Neural cell (in vitro differentiated cells): Measurements from ENCODE around the gene GLT8D2. TPM values are rescaled to one million over a fixed set of nuclear protein-coding genes. Genes with fewer than 3 reads are reported as not detected.

Experiments used
- H2AFZ ChIP-seq: fragments of 200-600, 300-800 bp; sonication (generic), shearing (Covaris generic); 2 replicates; pipeline ENCODE4 v1.6.0; 2014; ENCODE audit warnings: low read depth, mild to moderate bottlenecking, antibody characterized with exemption, low read length, moderate library complexity
- H3F3A ChIP-seq: fragments of 200-600 bp; shearing (Covaris generic); 2 replicates; pipeline ENCODE4 v1.6.1; 2016; ENCODE audit warnings: mild to moderate bottlenecking, moderate library complexity, mixed read lengths, antibody characterized with exemption, low read length; ENCODE audit not compliant: insufficient read depth, poor library complexity, severe bottlenecking
- H3K27ac ChIP-seq: fragments of 200-600, 300-800 bp; sonication (generic), shearing (Covaris generic); 2 replicates; pipeline ENCODE4 v1.5.1; 2014; ENCODE audit warnings: mild to moderate bottlenecking, low read length, moderate library complexity
- H3K27me3 ChIP-seq: fragments of 300-800, 200-600 bp; sonication (generic), shearing (Covaris generic); 2 replicates; pipeline ENCODE4 v1.6.0; 2014; ENCODE audit warnings: mild to moderate bottlenecking, low read depth, low read length, moderate library complexity; ENCODE audit not compliant: insufficient read depth
- H3K36me3 ChIP-seq: fragments of 300-800, 200-600 bp; sonication (generic), shearing (Covaris generic); 2 replicates; pipeline ENCODE4 v1.5.1; 2014; ENCODE audit warnings: mild to moderate bottlenecking, antibody characterized with exemption, low read length, moderate library complexity; ENCODE audit not compliant: insufficient read depth
- H3K4me2 ChIP-seq: fragments of 300-800, 200-600 bp; sonication (generic), shearing (Covaris generic); 2 replicates; pipeline ENCODE4 v1.6.0; 2014; ENCODE audit warnings: mild to moderate bottlenecking, low read length
- H3K4me3 ChIP-seq: fragments of 300-800, 200-600 bp; sonication (generic), shearing (Covaris generic); 2 replicates; pipeline ENCODE4 v1.5.1; 2014; ENCODE audit warnings: mild to moderate bottlenecking, low read length, moderate library complexity
- H3K79me2 ChIP-seq: fragments of 200-600 bp; shearing (Covaris generic); replicated peaks from 2 replicates; pipeline ENCODE4 v1.6.0; 2014; ENCODE audit warnings: mild to moderate bottlenecking, low read length, moderate library complexity; ENCODE audit not compliant: insufficient read depth
- H3K9ac ChIP-seq: fragments of 300-800, 200-600 bp; sonication (generic), shearing (Covaris generic); 2 replicates; pipeline ENCODE4 v1.6.1; 2016; ENCODE audit warnings: mild to moderate bottlenecking, low read length, mixed read lengths
- H3K9me2 ChIP-seq: fragments of 200-600 bp; shearing (Covaris generic); 2 replicates; pipeline ENCODE4 v1.6.1; 2016; ENCODE audit warnings: mild to moderate bottlenecking, low read length, mixed read lengths; ENCODE audit not compliant: insufficient read depth
- H3K9me3 ChIP-seq: fragments of 200-600, 300-800 bp; sonication (generic), shearing (Covaris generic); 2 replicates; pipeline ENCODE4 v1.6.1; 2016; ENCODE audit warnings: mild to moderate bottlenecking, mixed run types, low read length, moderate library complexity, mixed read lengths
- H4K20me1 ChIP-seq: fragments of 200-600 bp; shearing (Covaris generic); 2 replicates; pipeline ENCODE4 v1.6.1; 2016; ENCODE audit warnings: mild to moderate bottlenecking, mixed run types; ENCODE audit not compliant: insufficient read depth
- EP300 ChIP-seq: fragments of 450-650 bp; conservative IDR thresholded peaks from 2 replicates; pipeline ENCODE4 v1.6.1; 2014; ENCODE audit warnings: antibody characterized with exemption, mild to moderate bottlenecking, moderate library complexity; ENCODE audit not compliant: poor library complexity, severe bottlenecking
- EZH2 ChIP-seq: fragments of 200-600, 300-800 bp; shearing (Covaris generic), sonication (generic); IDR thresholded peaks from 2 replicates; pipeline ENCODE4 v1.6.1; 2014; ENCODE audit warnings: antibody characterized with exemption, low read length, borderline replicate concordance, mild to moderate bottlenecking; ENCODE audit not compliant: insufficient read depth, poor library complexity, severe bottlenecking
- MXI1 ChIP-seq: fragments of 450-650 bp; conservative IDR thresholded peaks from 2 replicates; pipeline ENCODE4 v1.6.1; 2014; ENCODE audit warnings: antibody characterized with exemption, mild to moderate bottlenecking; ENCODE audit not compliant: poor library complexity, severe bottlenecking
- POLR2AphosphoS5 ChIP-seq: IDR thresholded peaks from 2 replicates; pipeline ENCODE4 v1.6.1; 2012
- RAD21 ChIP-seq: fragments of 450-650 bp; conservative IDR thresholded peaks from 2 replicates; pipeline ENCODE4 v1.6.1; 2014; ENCODE audit warnings: antibody characterized with exemption, mild to moderate bottlenecking, moderate library complexity
- SMC3 ChIP-seq: fragments of 450-650 bp; conservative IDR thresholded peaks from 2 replicates; pipeline ENCODE4 v1.6.1; 2014; ENCODE audit warnings: antibody characterized with exemption, mild to moderate bottlenecking, moderate library complexity; ENCODE audit not compliant: poor library complexity
- TAF1 ChIP-seq: IDR thresholded peaks from 2 replicates; pipeline ENCODE4 v1.6.1; 2012; ENCODE audit warnings: low read depth
- polyA plus RNA-seq: library from polyadenylated mRNA; depleted of rRNA; stranded (reverse); fragments of >200 nt; gene quantifications from 2 replicates; pipeline ENCODE4 v1.2.3, GENCODE V29; 2014
- TF ChIP-seq, protein P1 (sequence below): IDR thresholded peaks from 2 replicates; pipeline ENCODE4 v1.6.1; 2012; ENCODE audit warnings: borderline replicate concordance
- TF ChIP-seq, protein P2 (sequence below): fragments of 450-650 bp; IDR thresholded peaks from 2 replicates; pipeline ENCODE4 v1.5.1; 2014; ENCODE audit warnings: antibody characterized with exemption, mild to moderate bottlenecking, moderate library complexity; ENCODE audit not compliant: poor library complexity, severe bottlenecking

The GLT8D2 gene
- polyA plus RNA-seq, 1 donor from 2014 or later = 8.3 TPM

DNA sequence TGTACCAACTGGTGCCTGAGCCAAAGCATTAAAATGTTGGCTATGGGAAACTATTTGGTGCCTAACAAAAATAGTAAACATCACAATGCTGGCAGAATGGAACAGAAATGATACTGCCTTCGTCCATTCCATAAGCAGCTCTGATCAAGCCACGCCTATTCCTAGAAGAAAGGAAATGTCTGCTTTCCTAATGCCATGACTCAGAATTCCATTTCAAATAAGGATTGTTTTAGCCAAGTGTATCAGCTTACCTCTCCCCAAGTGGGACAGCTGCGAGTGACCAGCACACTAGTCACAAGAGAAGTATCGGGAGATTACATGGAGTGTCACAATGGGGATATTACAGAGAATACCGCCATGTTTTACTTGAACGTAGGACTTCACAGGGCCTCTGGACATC lies 38.7 kb downstream of the GLT8D2 start:
- no peaks in the 10 kb centered on the region for H4K20me1 ChIP-seq
- H3K4me3 ChIP-seq = no peak overlapping the region
- no peak overlapping the region for H2AFZ ChIP-seq
- H3K9me3 ChIP-seq = no peaks in the 10 kb centered on the region
- no peaks in the 10 kb centered on the region for H3K79me2 ChIP-seq
- H3K9ac ChIP-seq = no peak overlapping the region
- TF ChIP-seq EZH2 (no peak), TAF1 (no peak), MXI1 (no peak), POLR2AphosphoS5 (no peak), RAD21 (no peak), SMC3 (no peak), EP300 (no peak)
- TF ChIP-seq, protein P1, sequence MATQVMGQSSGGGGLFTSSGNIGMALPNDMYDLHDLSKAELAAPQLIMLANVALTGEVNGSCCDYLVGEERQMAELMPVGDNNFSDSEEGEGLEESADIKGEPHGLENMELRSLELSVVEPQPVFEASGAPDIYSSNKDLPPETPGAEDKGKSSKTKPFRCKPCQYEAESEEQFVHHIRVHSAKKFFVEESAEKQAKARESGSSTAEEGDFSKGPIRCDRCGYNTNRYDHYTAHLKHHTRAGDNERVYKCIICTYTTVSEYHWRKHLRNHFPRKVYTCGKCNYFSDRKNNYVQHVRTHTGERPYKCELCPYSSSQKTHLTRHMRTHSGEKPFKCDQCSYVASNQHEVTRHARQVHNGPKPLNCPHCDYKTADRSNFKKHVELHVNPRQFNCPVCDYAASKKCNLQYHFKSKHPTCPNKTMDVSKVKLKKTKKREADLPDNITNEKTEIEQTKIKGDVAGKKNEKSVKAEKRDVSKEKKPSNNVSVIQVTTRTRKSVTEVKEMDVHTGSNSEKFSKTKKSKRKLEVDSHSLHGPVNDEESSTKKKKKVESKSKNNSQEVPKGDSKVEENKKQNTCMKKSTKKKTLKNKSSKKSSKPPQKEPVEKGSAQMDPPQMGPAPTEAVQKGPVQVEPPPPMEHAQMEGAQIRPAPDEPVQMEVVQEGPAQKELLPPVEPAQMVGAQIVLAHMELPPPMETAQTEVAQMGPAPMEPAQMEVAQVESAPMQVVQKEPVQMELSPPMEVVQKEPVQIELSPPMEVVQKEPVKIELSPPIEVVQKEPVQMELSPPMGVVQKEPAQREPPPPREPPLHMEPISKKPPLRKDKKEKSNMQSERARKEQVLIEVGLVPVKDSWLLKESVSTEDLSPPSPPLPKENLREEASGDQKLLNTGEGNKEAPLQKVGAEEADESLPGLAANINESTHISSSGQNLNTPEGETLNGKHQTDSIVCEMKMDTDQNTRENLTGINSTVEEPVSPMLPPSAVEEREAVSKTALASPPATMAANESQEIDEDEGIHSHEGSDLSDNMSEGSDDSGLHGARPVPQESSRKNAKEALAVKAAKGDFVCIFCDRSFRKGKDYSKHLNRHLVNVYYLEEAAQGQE = no peak
- H3K4me2 ChIP-seq = no peak overlapping the region
- H3K9me2 ChIP-seq = no peaks in the 10 kb centered on the region
- no peak overlapping the region for H3K27ac ChIP-seq
- H3K27me3 ChIP-seq = no peaks in the 10 kb centered on the region
- no peaks in the 10 kb centered on the region for H3K36me3 ChIP-seq
- H3F3A ChIP-seq = no peaks in the 10 kb centered on the region

DNA sequence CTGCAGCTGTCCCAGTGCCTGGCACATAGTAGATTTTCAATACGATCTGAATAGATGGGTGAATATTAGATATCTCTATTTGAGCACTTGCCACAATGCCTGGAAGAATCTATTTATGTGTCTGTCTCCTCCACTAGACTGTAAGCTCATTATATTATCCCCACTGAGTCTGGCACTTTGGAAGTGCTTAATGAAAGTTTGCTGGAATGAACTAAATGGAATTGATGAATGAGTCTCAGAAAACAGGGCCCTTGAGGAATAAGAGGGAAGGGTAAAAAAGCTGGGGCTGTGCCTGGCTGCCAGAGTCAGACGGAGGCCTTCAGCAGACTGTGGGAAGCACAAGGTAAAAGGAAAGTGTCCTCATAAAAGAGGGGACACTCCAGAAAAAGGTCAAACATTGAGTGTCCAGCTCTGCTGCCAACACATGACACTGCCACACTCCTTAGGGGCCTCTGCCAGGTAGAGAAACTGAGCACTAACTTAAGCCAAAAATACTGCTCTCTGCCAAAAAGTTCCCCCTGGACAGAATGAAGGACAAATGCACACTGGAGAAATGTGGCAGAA lies 39.3 kb downstream of the GLT8D2 start:
- no peaks in the 10 kb centered on the region for H3K36me3 ChIP-seq

More for the DNA sequence above, 39.3 kb downstream of the GLT8D2 start:
- Histone ChIP-seq H2AFZ (no peak overlapping the region), H3K27ac (no peak overlapping the region), H3K79me2 (no peaks in the 10 kb centered on the region), H3K9me3 (no peaks in the 10 kb centered on the region), H4K20me1 (no peaks in the 10 kb centered on the region), H3F3A (no peaks in the 10 kb centered on the region), H3K9ac (no peak overlapping the region), H3K27me3 (no peaks in the 10 kb centered on the region), H3K4me2 (no peak overlapping the region), H3K4me3 (no peak overlapping the region), H3K9me2 (no peaks in the 10 kb centered on the region)
- no peak for TF ChIP-seq SMC3
- TF ChIP-seq RAD21 = no peak
- no peak for TF ChIP-seq MXI1
- TF ChIP-seq, protein P2, sequence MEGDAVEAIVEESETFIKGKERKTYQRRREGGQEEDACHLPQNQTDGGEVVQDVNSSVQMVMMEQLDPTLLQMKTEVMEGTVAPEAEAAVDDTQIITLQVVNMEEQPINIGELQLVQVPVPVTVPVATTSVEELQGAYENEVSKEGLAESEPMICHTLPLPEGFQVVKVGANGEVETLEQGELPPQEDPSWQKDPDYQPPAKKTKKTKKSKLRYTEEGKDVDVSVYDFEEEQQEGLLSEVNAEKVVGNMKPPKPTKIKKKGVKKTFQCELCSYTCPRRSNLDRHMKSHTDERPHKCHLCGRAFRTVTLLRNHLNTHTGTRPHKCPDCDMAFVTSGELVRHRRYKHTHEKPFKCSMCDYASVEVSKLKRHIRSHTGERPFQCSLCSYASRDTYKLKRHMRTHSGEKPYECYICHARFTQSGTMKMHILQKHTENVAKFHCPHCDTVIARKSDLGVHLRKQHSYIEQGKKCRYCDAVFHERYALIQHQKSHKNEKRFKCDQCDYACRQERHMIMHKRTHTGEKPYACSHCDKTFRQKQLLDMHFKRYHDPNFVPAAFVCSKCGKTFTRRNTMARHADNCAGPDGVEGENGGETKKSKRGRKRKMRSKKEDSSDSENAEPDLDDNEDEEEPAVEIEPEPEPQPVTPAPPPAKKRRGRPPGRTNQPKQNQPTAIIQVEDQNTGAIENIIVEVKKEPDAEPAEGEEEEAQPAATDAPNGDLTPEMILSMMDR = no peak
- no peak for TF ChIP-seq EP300
- no peak for TF ChIP-seq TAF1
- TF ChIP-seq, protein P1 = no peak
- TF ChIP-seq POLR2AphosphoS5 = no peak
- no peak for TF ChIP-seq EZH2
